Fibroblast of pulmonary artery (primary cell): ENCODE data around the gene LYPD6B.

Experiments
- DNase-seq: peaks from one replicate; pipeline ENCODE4 v3.0.0-alpha.2; 2010; ENCODE audit warnings: low read depth
- H3K4me3 ChIP-seq: replicated peaks from 2 replicates; pipeline ENCODE4 v1.5.1; 2011; ENCODE audit warnings: low read depth, mild to moderate bottlenecking, control low read depth, low read length, moderate library complexity
- TF ChIP-seq, protein P1 (sequence below): IDR thresholded peaks from 2 replicates; pipeline ENCODE4 v1.5.1; 2011; ENCODE audit warnings: mild to moderate bottlenecking, control low read depth, low read length, inconsistent platforms; ENCODE audit errors: missing control alignments

The LYPD6B gene

DNA sequence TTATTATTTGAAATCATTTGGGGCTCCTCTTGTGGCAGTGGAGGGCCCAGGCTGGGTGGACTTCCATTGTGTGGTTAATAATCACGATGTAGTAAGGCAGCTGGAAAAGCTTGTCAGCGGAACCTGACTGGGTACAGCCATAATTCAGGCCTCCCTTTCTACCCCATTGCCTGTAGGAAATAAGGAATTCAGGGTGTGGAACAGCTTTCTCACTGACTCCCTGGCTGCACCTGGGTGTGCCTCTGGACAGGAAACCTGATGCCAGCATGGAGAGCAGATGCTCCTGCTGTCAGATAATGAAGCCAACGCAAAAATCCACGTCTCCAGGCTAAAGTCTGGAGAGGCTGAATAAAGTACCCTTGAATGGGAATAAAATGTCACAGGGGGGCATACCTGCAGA is 44.2 kb downstream of the LYPD6B start:
- TF ChIP-seq, protein P1, sequence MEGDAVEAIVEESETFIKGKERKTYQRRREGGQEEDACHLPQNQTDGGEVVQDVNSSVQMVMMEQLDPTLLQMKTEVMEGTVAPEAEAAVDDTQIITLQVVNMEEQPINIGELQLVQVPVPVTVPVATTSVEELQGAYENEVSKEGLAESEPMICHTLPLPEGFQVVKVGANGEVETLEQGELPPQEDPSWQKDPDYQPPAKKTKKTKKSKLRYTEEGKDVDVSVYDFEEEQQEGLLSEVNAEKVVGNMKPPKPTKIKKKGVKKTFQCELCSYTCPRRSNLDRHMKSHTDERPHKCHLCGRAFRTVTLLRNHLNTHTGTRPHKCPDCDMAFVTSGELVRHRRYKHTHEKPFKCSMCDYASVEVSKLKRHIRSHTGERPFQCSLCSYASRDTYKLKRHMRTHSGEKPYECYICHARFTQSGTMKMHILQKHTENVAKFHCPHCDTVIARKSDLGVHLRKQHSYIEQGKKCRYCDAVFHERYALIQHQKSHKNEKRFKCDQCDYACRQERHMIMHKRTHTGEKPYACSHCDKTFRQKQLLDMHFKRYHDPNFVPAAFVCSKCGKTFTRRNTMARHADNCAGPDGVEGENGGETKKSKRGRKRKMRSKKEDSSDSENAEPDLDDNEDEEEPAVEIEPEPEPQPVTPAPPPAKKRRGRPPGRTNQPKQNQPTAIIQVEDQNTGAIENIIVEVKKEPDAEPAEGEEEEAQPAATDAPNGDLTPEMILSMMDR: no peak
- no peak for DNase-seq
- no peak overlapping the region for H3K4me3 ChIP-seq

DNA sequence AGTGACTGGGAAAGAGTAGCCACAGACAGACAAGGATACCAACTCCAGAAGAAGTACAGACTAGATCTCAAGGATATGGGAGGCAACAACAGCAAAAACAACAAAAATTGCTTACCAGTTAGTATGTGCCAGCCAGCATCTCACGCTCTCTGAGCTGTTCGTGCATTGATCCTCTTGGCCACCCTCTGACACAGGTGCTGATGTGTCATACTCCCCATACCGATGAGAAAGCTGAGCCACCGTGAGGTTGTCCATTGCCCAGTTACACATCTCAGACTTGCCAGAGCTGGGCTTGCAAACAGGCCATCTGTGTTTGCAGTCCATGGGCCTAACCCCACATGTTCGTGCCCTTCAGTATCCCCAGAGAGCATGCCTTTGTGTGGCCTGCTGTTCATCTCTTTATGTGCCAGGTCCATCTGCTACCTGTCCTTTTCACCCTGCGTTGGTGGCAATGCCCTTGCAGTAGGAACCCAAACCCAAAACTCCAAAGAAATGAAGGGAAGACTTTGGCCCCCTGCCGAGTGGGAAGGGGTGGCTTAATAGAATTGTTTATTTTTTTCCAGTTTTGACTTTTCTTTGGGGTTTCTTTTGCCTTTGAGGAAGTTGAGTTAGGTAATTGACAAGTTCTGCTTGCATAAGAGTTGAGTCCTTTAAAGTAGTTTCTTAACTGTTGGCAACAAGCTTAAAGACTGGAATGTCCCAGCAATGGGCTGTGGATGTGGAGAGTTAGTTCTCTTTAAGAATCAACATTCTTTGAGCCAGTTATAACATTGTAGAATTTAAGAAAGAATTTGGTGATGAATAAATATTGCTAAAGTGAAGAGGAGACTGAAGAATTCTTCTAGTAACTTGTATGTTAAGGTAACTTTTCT is 46.7 kb downstream of the LYPD6B start:
- H3K4me3 ChIP-seq: no peak overlapping the region
- DNase-seq: no peak
- TF ChIP-seq, protein P1: no peak

DNA sequence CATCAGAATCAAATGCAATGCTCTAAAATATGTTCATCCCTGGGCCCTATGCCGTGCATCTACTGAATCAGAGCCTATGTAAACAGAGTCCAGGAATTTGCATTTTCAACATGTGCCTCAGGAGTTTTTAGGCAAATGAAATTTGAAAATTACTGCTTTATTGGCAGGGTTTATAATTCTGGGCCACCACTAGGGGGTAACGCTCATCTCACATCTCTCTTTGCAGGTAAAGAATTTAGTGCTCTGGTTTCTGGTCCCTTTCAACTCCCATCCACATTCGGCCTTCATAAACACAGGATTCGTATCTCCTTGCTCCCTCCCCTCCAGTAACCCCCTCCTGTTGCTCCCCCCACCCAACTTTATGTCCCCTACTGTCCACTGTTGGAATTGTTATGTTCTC is 49.3 kb downstream of the LYPD6B start:
- TF ChIP-seq, protein P1: peak; percentile 30
- DNase-seq: no peak

DNA sequence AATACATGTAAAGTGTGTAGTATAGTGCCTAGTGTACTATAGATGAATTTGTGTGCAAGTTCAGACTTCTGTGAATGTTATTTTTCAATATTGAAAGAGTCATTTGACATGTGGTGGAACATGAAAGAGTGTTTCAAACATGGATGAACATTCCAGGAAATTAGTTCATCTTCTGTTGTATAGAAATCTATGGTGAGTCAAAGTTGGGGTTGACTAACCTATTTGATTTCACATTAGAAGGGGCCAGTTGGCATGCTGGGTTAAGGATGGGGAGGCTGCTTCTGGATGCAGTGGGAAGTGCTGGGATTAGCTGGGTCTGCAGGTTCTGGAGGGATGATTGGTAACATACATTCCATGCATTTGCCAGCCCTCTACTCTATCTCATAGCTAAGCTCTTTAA is 50.6 kb downstream of the LYPD6B start:
- H3K4me3 ChIP-seq: no peak overlapping the region
- no peak for DNase-seq
- TF ChIP-seq, protein P1: no peak

More for the DNA sequence above, 49.3 kb downstream of the LYPD6B start:
- no peak overlapping the region for H3K4me3 ChIP-seq

DNA sequence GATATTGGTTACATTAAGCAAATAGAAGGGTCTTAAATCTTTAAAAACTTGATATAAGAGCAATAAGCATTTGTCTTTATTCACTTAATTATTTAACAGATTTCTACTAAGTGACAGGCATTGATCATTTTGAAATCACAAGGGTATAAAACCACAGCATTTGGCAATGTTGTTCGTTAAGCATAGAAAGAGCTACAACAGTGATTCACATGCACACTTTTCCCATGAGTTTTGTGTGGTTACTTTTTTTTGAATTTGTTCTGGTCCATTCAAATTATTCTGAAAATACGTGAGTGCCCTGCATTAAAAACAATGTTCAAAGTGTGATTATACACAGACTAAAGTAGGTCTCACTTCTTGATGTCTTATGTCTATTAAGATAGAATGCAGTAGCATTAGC is 52.2 kb downstream of the LYPD6B start:
- no peak for DNase-seq
- TF ChIP-seq, protein P1: no peak
- H3K4me3 ChIP-seq: no peak overlapping the region

DNA sequence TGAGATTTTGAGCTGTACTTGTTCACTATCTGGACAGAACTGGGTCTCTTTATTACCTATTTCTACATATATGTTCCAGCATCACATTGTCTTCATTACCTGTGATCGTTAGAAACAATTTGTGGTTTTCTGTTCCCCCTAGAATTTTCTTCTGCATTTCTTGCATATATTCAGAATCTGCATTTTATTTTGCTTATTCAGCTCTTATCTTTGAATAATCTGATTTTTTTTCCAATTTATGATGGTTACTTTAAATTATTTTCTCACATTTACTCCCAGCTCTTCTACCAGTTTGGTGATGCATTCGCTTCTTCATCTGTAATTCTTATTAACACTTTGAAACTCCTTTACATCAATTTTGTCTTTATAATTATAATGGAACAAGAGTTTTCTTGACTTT is 55.1 kb downstream of the LYPD6B start:
- TF ChIP-seq, protein P1: no peak
- DNase-seq: no peak
- no peak overlapping the region for H3K4me3 ChIP-seq
